K562 (cell line): ENCODE results near the gene CHST13.

ENCODE experiments used
- POLR2A ChIP-seq: fragments of 450-650 bp; conservative IDR thresholded peaks from 2 replicates; pipeline ENCODE4 v1.6.1; 2016
- RAD21 ChIP-seq, 2 experiments: fragments of 250-450 bp in 1 of 2; fragments of 450-650 bp in 1 of 2; sonication (Bioruptor Pico) in 1 of 2; formaldehyde crosslinking in 1 of 2; IDR thresholded peaks in 1 of 2; conservative IDR thresholded peaks in 1 of 2; 2 replicates each; pipeline versions ENCODE4 v1.4.0 to v1.8.0; 2020 to 2022; ENCODE audit warnings: mild to moderate bottlenecking in 2 of 2, moderate library complexity in 1 of 2
- TAF1 ChIP-seq: IDR thresholded peaks from 2 replicates; pipeline ENCODE4 v1.6.1; 2011; ENCODE audit warnings: mild to moderate bottlenecking, low read length, moderate library complexity; ENCODE audit not compliant: insufficient read depth, control insufficient read depth, severe bottlenecking; ENCODE audit errors: extremely low read depth

- TF ChIP-seq POLR2A (no peak), TAF1 (no peak), RAD21 (CRISPR knock-in tag; conservative IDR thresholded peaks at IDR 0.05 in 1 of 2, IDR thresholded peaks at IDR 0.05 in 1 of 2) (no peak)
Observed at GRCh38 chr3:126512026-126512425, 11.9 kb upstream of the CHST13 start.
